OCI-LY7 (cell line): Measurements from ENCODE around the gene MISP.

Source experiments
- CTCF ChIP-seq: fragments of 200-600 bp; sonication (generic); conservative IDR thresholded peaks from 2 replicates; pipeline ENCODE4 v1.5.1; 2014; ENCODE audit warnings: mild to moderate bottlenecking, antibody characterized with exemption, low read length, moderate library complexity, mixed read lengths
- EZH2phosphoT487 ChIP-seq: fragments of 200-600 bp; sonication (generic); IDR thresholded peaks from 2 replicates; pipeline ENCODE4 v1.6.1; 2018; ENCODE audit warnings: low read depth, borderline replicate concordance, mild to moderate bottlenecking, mixed run types, antibody characterized with exemption, low read length, moderate library complexity, mixed read lengths

DNA sequence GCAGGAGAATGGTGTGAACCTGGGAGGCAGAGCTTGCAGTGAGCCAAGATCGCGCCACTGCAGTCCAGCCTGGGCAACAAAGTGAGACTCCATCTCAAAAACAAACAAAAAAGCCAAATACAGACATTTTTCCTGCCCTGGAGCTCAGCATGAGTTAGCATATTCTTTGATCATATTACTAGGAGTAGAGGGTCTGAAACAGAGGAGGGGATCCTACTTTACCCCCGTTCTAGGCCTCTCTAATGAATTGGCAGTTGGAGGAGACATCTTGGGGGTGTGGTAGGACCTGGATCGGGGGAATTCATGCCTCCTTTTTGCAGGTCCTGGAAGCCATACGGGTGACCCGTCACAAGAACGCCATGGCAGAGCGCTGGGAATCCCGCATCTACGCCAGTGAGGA lies 12.3 kb downstream of the MISP start:
- TF ChIP-seq CTCF: no peak
- no peak for TF ChIP-seq EZH2phosphoT487
